ENCODE measurements around the gene RASGEF1C. TPM values are rescaled to one million over a fixed set of nuclear protein-coding genes. Genes with fewer than 3 reads are reported as not detected.

The RASGEF1C gene
- total and polyA plus RNA-seq, 10 of the 15 experiments (the other 5 are each of a cell fraction or from before 2014, with no cell fraction given): not detected

DNA sequence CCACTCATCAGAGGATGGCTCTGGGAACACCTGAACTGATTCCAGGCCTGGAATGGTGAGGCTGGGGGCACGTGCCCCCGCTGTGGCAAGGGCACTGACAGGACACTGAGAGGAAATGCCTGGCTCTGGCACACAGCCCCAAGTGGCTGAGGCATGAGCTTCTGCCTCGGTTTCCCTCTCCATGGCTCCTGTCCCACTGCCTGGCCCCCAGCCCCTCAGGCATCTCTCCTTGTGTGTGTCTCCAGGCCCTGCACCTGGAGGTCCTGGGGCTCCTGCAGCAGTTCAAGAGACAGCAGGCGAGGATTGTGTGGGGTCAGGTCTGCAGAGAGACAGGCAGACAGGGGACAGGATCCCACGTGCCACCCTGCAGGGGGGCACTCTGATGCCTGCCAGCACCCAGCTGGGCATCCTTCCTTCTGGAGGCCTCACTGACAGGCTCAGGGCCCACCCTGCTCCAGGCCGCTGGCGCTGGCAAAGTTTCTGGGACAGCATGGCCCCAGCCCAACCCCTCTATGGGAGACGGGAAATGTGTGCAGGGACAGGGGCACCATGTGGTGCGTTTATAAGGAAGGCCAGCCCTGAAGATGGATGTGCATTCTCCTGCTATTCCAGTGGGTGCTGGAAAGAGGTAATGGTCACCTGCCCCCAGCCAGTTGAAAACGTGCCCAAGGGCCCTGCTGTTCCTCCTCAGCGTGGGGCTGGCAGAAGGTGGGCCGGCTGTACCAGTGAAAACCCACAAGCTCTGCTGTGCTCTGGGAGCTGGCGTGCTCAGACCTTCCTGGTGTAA is 66.0 kb downstream of the RASGEF1C start:
- BruUV-seq (replicated peaks): no TSS peak
- Histone ChIP-seq H3K4me3 (no peak overlapping the region), H3K4me1 (ENCODE audit: control insufficient read depth, insufficient read depth, low read length) (no peaks in the 10 kb centered on the region), H4K20me1 (ENCODE audit: control insufficient read depth, insufficient read depth) (no peaks in the 10 kb centered on the region), H3K4me2 (ENCODE audit: control insufficient read depth, insufficient read depth) (no peak overlapping the region), H3K36me3 (ENCODE audit: control insufficient read depth in 2 of 2, insufficient read depth in 2 of 2, low read length in 1 of 2) (no peaks in the 10 kb centered on the region), H3K27ac (ENCODE audit: control insufficient read depth, insufficient read depth) (no peak overlapping the region), H3K9me3 (replicated peaks; ENCODE audit: control insufficient read depth, insufficient read depth, low read length) (no peaks in the 10 kb centered on the region; the same call in 2 of the 3 replicates), H3K79me2 (ENCODE audit: control insufficient read depth, insufficient read depth, low read length) (no peaks in the 10 kb centered on the region), H3K9ac (ENCODE audit: control insufficient read depth, insufficient read depth, low read length) (no peak overlapping the region), H2AFZ (ENCODE audit: control insufficient read depth, low read depth, low read length) (no peak overlapping the region), H3K27me3 (replicated peaks in 1 of 2; ENCODE audit: control insufficient read depth in 2 of 2, insufficient read depth in 2 of 2, low read length in 1 of 2) (no peaks in the 10 kb centered on the region)
- POLR2A ChIA-PET: no interaction called here
- RAD21 ChIA-PET (ENCODE audit: unreplicated experiment): no interaction called here
- no peak for DNase-seq (ENCODE audit: low read depth, low spot score)
- FAIRE-seq: no peak
- CTCF ChIA-PET: no interaction called here
- in situ Hi-C loops (cut with MboI) (no loop called here), intact Hi-C loops (cut with micrococcal nuclease; ENCODE audit: unreplicated experiment) (no loop called here)
- SMC1A ChIA-PET (ENCODE audit: uncharacterized antibody, unreplicated experiment): no interaction called here
- no peak for TF ChIP-seq LARP7 (IDR thresholded peaks at IDR 0.05)
- no peak for TF ChIP-seq POLR2A (IDR thresholded peaks at IDR 0.05; ENCODE audit: low read depth, low read length)
- TF ChIP-seq CHD2 (IDR thresholded peaks at IDR 0.05; ENCODE audit: borderline replicate concordance, low read depth, low read length): no peak
- no peak for TF ChIP-seq ZBED1 (IDR thresholded peaks at IDR 0.05; ENCODE audit: borderline replicate concordance)
- TF ChIP-seq ZNF207 (IDR thresholded peaks at IDR 0.05; ENCODE audit: borderline replicate concordance): no peak
- TF ChIP-seq STAT3 (IDR thresholded peaks at IDR 0.05; ENCODE audit: low read depth, low read length): no peak
- no peak for TF ChIP-seq KAT2A (conservative IDR thresholded peaks at IDR 0.05; ENCODE audit: control insufficient read depth, low read depth, low read length)
- TF ChIP-seq HDGF (IDR thresholded peaks at IDR 0.05): no peak
- TF ChIP-seq, protein P1, sequence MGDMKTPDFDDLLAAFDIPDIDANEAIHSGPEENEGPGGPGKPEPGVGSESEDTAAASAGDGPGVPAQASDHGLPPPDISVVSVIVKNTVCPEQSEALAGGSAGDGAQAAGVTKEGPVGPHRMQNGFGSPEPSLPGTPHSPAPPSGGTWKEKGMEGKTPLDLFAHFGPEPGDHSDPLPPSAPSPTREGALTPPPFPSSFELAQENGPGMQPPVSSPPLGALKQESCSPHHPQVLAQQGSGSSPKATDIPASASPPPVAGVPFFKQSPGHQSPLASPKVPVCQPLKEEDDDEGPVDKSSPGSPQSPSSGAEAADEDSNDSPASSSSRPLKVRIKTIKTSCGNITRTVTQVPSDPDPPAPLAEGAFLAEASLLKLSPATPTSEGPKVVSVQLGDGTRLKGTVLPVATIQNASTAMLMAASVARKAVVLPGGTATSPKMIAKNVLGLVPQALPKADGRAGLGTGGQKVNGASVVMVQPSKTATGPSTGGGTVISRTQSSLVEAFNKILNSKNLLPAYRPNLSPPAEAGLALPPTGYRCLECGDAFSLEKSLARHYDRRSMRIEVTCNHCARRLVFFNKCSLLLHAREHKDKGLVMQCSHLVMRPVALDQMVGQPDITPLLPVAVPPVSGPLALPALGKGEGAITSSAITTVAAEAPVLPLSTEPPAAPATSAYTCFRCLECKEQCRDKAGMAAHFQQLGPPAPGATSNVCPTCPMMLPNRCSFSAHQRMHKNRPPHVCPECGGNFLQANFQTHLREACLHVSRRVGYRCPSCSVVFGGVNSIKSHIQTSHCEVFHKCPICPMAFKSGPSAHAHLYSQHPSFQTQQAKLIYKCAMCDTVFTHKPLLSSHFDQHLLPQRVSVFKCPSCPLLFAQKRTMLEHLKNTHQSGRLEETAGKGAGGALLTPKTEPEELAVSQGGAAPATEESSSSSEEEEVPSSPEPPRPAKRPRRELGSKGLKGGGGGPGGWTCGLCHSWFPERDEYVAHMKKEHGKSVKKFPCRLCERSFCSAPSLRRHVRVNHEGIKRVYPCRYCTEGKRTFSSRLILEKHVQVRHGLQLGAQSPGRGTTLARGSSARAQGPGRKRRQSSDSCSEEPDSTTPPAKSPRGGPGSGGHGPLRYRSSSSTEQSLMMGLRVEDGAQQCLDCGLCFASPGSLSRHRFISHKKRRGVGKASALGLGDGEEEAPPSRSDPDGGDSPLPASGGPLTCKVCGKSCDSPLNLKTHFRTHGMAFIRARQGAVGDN (IDR thresholded peaks at IDR 0.05): no peak
- TF ChIP-seq, protein P2, sequence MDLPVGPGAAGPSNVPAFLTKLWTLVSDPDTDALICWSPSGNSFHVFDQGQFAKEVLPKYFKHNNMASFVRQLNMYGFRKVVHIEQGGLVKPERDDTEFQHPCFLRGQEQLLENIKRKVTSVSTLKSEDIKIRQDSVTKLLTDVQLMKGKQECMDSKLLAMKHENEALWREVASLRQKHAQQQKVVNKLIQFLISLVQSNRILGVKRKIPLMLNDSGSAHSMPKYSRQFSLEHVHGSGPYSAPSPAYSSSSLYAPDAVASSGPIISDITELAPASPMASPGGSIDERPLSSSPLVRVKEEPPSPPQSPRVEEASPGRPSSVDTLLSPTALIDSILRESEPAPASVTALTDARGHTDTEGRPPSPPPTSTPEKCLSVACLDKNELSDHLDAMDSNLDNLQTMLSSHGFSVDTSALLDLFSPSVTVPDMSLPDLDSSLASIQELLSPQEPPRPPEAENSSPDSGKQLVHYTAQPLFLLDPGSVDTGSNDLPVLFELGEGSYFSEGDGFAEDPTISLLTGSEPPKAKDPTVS (IDR thresholded peaks at IDR 0.05; ENCODE audit: low read depth, low read length): no peak
- no peak for TF ChIP-seq RAD51 (IDR thresholded peaks at IDR 0.05)
- TF ChIP-seq JUND (IDR thresholded peaks at IDR 0.05; ENCODE audit: low read depth, low read length): no peak
- TF ChIP-seq RB1 (IDR thresholded peaks at IDR 0.05; ENCODE audit: borderline replicate concordance): no peak
- 19% methylated on average over 13 of the region's 13 CpGs for WGBS (ENCODE audit: insufficient coverage, insufficient replicate concordance, low lambda C conversion rate, missing lambda C conversion rate)
- ATAC-seq: no peak

Data from GM12878 (cell line).